ENCODE measurements around the gene CCDC77.

- no peak for TF ChIP-seq POLR2A (IDR thresholded peaks at IDR 0.05)
- no peak for TF ChIP-seq POLR2AphosphoS5 (IDR thresholded peaks at IDR 0.05)
- TF ChIP-seq, protein P1, sequence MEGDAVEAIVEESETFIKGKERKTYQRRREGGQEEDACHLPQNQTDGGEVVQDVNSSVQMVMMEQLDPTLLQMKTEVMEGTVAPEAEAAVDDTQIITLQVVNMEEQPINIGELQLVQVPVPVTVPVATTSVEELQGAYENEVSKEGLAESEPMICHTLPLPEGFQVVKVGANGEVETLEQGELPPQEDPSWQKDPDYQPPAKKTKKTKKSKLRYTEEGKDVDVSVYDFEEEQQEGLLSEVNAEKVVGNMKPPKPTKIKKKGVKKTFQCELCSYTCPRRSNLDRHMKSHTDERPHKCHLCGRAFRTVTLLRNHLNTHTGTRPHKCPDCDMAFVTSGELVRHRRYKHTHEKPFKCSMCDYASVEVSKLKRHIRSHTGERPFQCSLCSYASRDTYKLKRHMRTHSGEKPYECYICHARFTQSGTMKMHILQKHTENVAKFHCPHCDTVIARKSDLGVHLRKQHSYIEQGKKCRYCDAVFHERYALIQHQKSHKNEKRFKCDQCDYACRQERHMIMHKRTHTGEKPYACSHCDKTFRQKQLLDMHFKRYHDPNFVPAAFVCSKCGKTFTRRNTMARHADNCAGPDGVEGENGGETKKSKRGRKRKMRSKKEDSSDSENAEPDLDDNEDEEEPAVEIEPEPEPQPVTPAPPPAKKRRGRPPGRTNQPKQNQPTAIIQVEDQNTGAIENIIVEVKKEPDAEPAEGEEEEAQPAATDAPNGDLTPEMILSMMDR (IDR thresholded peaks at IDR 0.05) = no peak
- TF ChIP-seq EP300 (IDR thresholded peaks at IDR 0.05) = no peak
Measured at GRCh38 chr12:359091-359490, 42.4 kb upstream of the CCDC77 start.

All from stomach (tissue), 4 donors.